GM12878 (cell line): ENCODE results near the gene RAB37. TPM values are rescaled to one million over a fixed set of nuclear protein-coding genes. Genes with fewer than 3 reads are reported as not detected.

Experiments
- BHLHE40 ChIP-seq, 2 experiments: fragments of 450-650 bp in 1 of 2; IDR thresholded peaks; 2 replicates each; pipeline ENCODE4 v1.6.1; 2011 to 2017; ENCODE audit warnings: low read depth in 2 of 2, borderline replicate concordance in 1 of 2, improper control_type of control experiment in 1 of 2, low read length in 1 of 2, mild to moderate bottlenecking in 1 of 2
- CBFB ChIP-seq: IDR thresholded peaks from 2 replicates; pipeline ENCODE4 v1.6.1; 2016; ENCODE audit warnings: antibody characterized with exemption, low read depth
- CEBPZ ChIP-seq: fragments of 150-350 bp; IDR thresholded peaks from 2 replicates; pipeline ENCODE4 v1.6.1; 2016; ENCODE audit warnings: low read depth, low read length
- EZH2 ChIP-seq: IDR thresholded peaks from 2 replicates; pipeline ENCODE4 v1.6.1; 2012; ENCODE audit warnings: low read depth, mild to moderate bottlenecking, control low read depth, inconsistent platforms, low read length, borderline replicate concordance; ENCODE audit not compliant: control insufficient read depth
- HCFC1 ChIP-seq: fragments of 150-350 bp; IDR thresholded peaks from 2 replicates; pipeline ENCODE4 v1.6.1; 2014; ENCODE audit warnings: low read length
- IKZF2 ChIP-seq, 2 experiments: fragments of 450-650 bp; IDR thresholded peaks; 2 replicates each; pipeline ENCODE4 v1.6.1; 2017; ENCODE audit warnings: mild to moderate bottlenecking in 2 of 2, moderate library complexity in 2 of 2
- NRF1 ChIP-seq: conservative IDR thresholded peaks from 2 replicates; pipeline ENCODE4 v1.6.1; 2011; ENCODE audit warnings: mild to moderate bottlenecking, low read depth, low read length, improper control_type of control experiment
- SPI1 ChIP-seq: IDR thresholded peaks from 2 replicates; pipeline ENCODE4 v1.6.1; 2011; ENCODE audit warnings: low read depth, mild to moderate bottlenecking, low read length, moderate library complexity, borderline replicate concordance; ENCODE audit not compliant: insufficient read depth
- SRF ChIP-seq, 2 experiments: IDR thresholded peaks; 2 replicates each; pipeline ENCODE4 v1.6.1; 2011; ENCODE audit warnings: low read depth in 2 of 2, low read length in 2 of 2, mild to moderate bottlenecking in 1 of 2, moderate library complexity in 1 of 2
- STAT3 ChIP-seq: IDR thresholded peaks from 2 replicates; pipeline ENCODE4 v1.6.1; 2011; ENCODE audit warnings: low read depth, low read length, improper control_type of control experiment
- ZBTB33 ChIP-seq: fragments of 450-650 bp; IDR thresholded peaks from 2 replicates; pipeline ENCODE4 v1.6.1; 2017; ENCODE audit warnings: mild to moderate bottlenecking
- ZNF24 ChIP-seq: fragments of 450-650 bp; IDR thresholded peaks from 2 replicates; pipeline ENCODE4 v1.6.1; 2017; ENCODE audit warnings: antibody characterized with exemption, mild to moderate bottlenecking
- polyA plus RNA-seq, 11 experiments: library from polyadenylated mRNA; depleted of rRNA in 4 of 11; unstranded in 6 of 11; stranded (reverse) in 5 of 11; fragments of >200 nt; fragmentation: Nextera tagmentation in 4 of 11; fragmentation: Illumina TruSeq in 1 of 11; extraction: Ambion mirVana in 4 of 11; extraction: Trizol in 1 of 11; gene quantifications; 1 replicate in 1 of 11; 2 replicates in 10 of 11; pipeline versions ENCODE4 v1.2.1 to v1.2.3, GENCODE V29; 2011 to 2016; ENCODE audit warnings: inconsistent platforms in 2 of 11, missing spikeins in 2 of 11, low read depth in 1 of 11
- total RNA-seq, 4 experiments: library from RNA; depleted of rRNA in 3 of 4; stranded (reverse); fragments of >200 nt in 3 of 4; fragmentation: Illumina TruSeq in 1 of 4; extraction: Trizol in 1 of 4; gene quantifications; 2 replicates each; pipeline versions ENCODE4 v1.2.1 to v1.2.3, GENCODE V29; 2013 to 2021

The RAB37 gene
- total and polyA plus RNA-seq, 10 of the 15 experiments (the other 5 are each of a cell fraction or from before 2014, with no cell fraction given), result 0.48 to 5.6 (median 1.7) TPM

GRCh38 chr17:74749279-74750038 is 12.4 kb downstream of the RAB37 start (continued):
- no peak for TF ChIP-seq ZBTB33
- TF ChIP-seq STAT3, result no peak
- TF ChIP-seq IKZF2 (IDR thresholded peaks at IDR 0.05), result no peak
- TF ChIP-seq SPI1, result no peak
- TF ChIP-seq EZH2, result no peak
- TF ChIP-seq NRF1, result no peak
- no peak for TF ChIP-seq HCFC1
- no peak for TF ChIP-seq CBFB
- TF ChIP-seq CEBPZ, result no peak
- no peak for TF ChIP-seq SRF (IDR thresholded peaks at IDR 0.05; ENCODE audit: low read depth in 2 of 2, low read length in 2 of 2)
- no peak for TF ChIP-seq BHLHE40 (IDR thresholded peaks at IDR 0.05; ENCODE audit: borderline replicate concordance in 1 of 2, low read depth in 2 of 2, low read length in 1 of 2)
- TF ChIP-seq ZNF24, result no peak
